NCI-H510A treated with DMSO at 0.1 percent for 48 hours (cell line): ENCODE data around the gene SENP5.
"Not testable (repeated sequence)": the region's sequence is repeated elsewhere in the genome, so short reads cannot be mapped to it uniquely, and the experiment has no call there.

Experiments used
- DNase-seq: peaks from one replicate; lab custom pipeline; 2025; lab: John Stamatoyannopoulos, UW

SENP5 gene

DNA sequence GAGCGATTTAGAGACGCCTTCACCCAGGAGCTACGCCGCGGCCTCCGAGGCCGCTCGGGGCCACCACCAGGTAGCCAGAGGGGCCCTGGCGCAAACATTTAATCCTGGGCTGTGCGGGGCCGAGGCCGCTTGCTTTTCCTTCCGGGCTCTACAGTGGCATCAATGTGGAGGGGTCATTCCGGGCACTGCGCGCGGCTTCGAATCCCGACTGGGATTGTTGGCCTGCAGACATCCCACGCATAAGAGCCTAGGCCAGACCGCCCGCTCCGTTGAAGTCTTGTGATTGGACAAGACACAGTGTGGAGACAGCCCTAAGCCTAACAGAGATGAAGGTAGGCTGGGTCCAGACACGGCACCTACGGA is 75.2 kb downstream of the SENP5 start:
- DNase-seq: no peak

DNA sequence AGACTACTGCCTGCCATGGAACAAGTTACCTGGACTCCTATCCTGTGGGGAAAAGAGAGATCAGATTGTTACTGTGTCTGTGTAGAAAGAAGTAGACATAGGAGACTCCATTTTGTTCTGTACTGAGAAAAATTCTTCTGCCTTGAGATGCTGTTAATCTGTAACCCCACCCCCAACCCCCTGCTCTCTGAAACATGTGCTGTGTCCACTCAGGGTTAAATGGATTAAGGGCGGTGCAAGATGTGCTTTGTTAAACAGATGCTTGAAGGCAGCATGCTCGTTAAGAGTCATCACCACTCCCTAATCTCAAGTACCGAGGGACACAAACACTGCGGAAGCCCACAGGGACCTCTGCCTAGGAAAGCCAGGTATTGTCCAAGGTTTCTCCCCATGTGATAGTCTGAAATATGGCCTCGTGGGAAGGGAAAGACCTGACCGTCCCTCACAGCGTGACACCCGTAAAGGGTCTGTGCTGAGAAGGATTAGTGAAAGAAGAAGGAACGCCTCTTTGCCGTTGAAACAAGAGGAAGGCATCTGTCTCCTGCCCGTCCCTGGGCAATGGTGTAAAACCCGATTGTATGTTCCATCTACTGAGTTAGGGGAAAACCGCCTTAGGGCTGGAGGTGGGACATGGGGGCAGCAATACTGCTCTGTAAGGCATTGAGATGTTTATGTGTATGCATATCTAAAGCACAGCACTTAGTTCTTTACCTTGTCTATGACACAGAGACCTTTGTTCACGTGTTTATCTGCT is 76.5 kb downstream of the SENP5 start:
- DNase-seq: not testable (repeated sequence)

- DNase-seq: no peak
Measured at GRCh38 chr3:196947136-196947859, 79.6 kb downstream of the SENP5 start.

DNA sequence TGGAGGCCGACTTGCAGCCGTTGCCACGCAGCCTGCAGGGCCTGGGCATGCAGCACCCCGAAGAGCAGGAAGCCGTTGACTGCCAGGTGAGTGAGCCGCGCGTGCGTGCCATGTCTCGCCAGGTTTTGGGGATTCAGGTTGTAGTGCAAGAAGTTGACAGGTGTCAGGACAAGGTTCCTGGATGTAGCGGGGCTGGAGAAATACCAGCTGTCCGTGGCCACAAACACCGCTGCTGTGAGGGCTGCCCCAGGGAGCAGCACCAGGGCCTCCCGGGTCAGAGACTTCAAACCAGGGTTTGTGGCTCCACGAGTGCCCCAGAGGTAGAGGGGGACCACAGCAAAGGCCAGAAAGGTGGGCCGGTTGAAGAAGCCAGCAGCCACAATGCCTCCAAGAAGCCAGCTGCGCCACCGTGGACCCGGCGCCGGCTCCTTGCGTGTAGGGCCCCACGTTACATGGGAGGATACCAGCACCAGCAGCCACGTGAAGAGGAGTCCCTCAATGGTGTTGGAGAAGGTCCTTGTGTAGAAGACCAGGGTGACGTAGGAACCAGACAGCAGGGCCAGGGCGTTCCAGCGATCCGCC is 80.2 kb downstream of the SENP5 start:
- DNase-seq: no peak

- no peak for DNase-seq
Measured at GRCh38 chr3:196948442-196949284, 80.9 kb downstream of the SENP5 start.

- DNase-seq: no peak
Measured at GRCh38 chr3:196949285-196949619, 81.5 kb downstream of the SENP5 start.

GRCh38 chr3:196949750-196950149 is 82.0 kb downstream of the SENP5 start:
- no peak for DNase-seq

DNA sequence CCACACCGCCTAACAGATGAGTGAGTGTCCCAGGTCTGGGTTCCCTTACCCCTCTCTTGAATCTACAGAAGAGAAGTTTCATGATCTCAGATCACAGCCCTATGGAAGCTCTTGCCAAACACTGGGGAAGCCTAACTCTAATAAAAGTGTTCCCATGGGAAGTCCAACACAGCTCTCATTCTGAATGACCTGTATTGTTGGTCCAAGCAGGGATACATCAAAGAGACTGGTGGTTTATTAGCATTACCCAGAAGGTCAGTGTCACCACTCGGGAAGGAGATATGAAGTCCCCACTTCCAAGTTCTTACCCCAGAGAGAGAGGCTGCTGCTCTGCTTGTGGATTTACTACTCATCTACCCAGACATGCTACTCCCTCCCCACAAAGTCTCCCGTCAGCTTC is 83.7 kb downstream of the SENP5 start:
- no peak for DNase-seq

DNA sequence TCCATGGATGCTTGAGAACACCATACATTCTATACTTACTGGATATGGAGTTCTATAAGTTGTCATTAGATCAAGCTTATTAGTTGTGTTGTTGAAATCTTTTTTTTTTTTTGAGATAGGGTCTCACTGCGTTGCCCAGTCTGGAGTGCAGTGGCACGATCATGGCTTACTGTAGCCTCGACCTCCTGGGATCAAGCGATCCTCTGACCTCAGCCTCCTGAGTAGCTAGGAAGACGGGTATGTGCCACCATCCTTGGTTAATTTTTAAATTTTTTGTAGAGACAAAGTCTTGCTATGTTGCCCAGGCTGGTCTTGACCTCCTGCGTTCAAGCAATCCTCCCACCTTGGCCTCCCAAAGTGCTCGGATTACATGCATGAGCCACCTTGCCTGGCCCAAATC is 87.1 kb downstream of the SENP5 start:
- no peak for DNase-seq

DNA sequence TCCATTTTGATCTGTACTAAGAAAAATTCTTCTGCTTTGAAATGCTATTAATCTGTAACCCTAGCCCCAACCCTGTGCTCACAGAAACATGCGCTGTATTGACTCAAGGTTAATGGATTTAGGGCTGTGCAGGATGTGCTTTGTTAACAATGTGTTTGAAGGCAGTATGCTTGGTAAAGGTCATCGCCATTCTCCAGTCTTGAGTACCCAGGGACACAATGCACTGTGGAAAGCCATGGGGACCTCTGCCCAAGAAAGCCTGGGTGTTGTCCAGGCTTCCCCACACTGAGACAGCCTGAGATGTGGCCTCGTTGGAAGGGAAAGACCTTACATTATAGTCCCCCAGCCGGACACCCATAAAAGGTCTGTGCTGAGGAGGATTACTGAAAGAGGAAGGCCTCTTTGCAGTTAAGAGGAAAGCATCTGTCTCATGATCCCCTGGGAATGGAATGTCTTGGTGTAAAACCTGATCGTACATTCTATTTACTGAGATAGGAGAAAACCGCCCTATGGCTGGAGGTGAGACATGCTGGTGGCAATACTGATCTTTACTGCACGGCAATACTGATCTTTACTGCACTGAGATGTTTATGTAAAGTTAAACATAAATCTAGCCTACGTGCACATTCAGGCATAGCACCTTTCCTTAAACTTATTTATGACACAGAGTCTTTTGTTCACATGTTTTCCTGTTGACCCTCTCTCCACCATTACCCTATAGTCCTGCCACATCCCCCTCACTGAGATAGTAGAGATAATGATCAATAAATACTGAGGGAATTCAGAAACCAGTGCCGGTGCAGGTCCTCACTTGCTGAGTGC is 94.6 kb downstream of the SENP5 start:
- no peak for DNase-seq

GRCh38 chr3:196962930-196963630 is 95.4 kb downstream of the SENP5 start:
- DNase-seq: no peak

- DNase-seq: no peak
Measured at GRCh38 chr3:196963631-196963953, 95.9 kb downstream of the SENP5 start.

GRCh38 chr3:196965112-196965803 is 97.5 kb downstream of the SENP5 start:
- DNase-seq: no peak

GRCh38 chr3:196965804-196966173 is 98.1 kb downstream of the SENP5 start:
- DNase-seq: no peak

DNA sequence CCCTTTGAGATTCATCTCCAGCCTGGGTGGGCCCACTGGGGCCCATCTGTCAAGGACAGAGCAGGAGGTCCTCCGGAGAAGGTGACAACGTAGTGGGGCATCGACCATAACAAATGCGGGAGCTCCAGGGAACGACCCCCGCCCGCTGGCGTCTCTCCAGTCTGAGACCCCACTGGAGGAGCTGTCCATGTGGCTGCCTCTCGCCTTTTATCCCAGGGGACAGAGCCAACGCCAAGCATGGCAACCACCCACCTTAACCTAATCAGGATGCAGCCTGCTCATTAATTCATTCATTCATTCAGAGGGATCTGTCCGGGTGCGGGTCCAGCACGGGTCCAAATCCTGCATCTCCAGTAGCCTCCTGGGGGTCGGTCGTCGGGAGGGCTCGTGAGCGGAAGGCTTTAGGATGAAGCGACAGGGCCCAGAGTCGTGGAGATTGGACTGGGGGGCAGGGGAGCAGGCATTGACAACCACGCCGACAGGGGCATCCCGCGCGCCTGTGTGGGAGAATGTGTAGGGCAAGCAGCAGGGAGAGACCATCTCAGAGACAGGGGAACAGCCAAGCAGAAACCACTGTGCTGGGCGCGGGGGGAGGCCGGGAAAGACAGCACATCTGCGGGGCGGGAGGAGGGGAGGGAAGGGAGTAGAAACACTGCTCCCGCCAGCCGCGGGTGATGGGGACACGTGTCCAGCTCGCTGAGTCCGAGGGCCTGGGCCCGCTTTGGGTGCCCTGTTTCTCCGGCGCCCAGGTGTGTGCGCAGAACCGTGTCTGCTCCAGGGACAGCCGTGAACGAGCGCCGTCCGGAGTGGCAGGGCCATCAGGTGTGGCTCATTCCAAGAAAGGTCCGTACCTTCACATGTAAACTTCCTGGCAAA is 99.0 kb downstream of the SENP5 start:
- no peak for DNase-seq

- no peak for DNase-seq
Measured at GRCh38 chr3:196967412-196968232, 99.9 kb downstream of the SENP5 start.

DNA sequence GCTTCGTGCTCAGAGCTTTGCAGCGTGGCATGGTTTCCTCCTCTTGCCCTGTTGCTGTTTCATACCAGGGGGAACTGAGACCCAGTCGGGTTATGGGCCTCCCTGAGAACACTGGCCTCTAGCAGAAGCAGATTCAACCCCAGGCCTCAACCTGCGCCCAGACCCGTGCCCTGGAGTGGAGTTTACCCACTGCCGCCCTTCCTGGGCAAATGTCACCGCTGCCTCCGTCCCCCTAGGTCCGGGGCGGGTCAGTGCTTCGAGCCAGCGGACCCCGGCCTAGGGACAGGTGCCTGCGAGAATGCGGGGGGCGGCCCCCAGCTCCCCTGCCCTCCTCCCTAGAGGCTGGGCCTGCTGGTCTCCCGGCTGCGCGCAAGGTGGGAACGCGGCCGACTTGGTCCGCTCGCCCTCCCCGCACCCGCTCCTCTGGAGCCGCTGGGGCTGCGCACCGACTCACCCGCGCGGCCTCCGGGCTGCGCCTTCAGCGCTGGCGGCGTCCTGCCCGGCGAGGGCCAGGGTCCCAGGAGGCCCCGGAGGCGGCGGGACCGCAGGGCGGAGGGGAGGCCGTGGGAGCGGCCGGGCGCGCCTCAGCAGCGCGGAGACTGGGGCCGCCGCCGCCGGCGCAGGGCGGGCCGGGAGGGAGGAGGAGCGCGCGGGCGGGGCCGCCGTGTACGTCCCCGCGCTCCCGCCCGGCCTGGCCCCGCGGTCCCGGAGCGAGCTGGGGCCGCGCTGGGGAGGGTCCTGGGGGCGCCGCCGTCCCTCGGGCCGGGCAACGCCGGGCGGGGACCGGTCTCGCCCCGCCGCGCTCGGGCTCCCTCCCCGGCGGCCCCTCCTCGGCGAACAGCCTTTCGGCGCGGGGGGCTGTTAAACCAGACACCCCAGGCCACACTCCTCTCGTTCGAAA is 100.8 kb downstream of the SENP5 start, which contains the start of gene PIGZ:
TSS of gene PIGZ (minus strand) at position 601 of the 901 bp plus-strand sequence. CDS start 16,802 bp downstream, outside the sequence.
- peak; percentile 9 for DNase-seq
